HG02610 (cell line): ENCODE results near the gene CNGA2.
"Not testable (repeated sequence)": the region's sequence is repeated elsewhere in the genome, so short reads cannot be mapped to it uniquely, and the experiment has no call there.

Experiments
- ATAC-seq: cut with Tn5 transposase; IDR thresholded peaks from one replicate; pipeline ENCODE4 v1.9.1; 2021; ENCODE audit warnings: mild to moderate bottlenecking, moderate library complexity; ENCODE audit not compliant: unreplicated experiment

Gene CNGA2

GRCh38 chrX:151734446-151734845 is at the start of gene CNGA2:
Gene CNGA2 (plus strand): TSS chrX:151734746. CDS start chrX:151738484, 3,738 bp downstream.
- ATAC-seq = no peak

- ATAC-seq = no peak
Measured at GRCh38 chrX:151687635-151688034, 46.9 kb upstream of the CNGA2 start.

GRCh38 chrX:151688695-151689094 is 45.9 kb upstream of the CNGA2 start:
- ATAC-seq = no peak

- no peak for ATAC-seq
Measured at GRCh38 chrX:151692825-151693224, 41.7 kb upstream of the CNGA2 start.

- ATAC-seq = no peak
Measured at GRCh38 chrX:151694121-151694520, 40.4 kb upstream of the CNGA2 start.

GRCh38 chrX:151694661-151695582 is 39.6 kb upstream of the CNGA2 start, which contains the start of gene PRRG3:
Gene PRRG3 (plus strand): TSS chrX:151695458. CDS start chrX:151698815, 3,357 bp downstream.
- ATAC-seq = no peak

GRCh38 chrX:151695583-151696340 is 38.8 kb upstream of the CNGA2 start:
- ATAC-seq = no peak

- ATAC-seq = not testable (repeated sequence)
Measured at GRCh38 chrX:151697082-151697481, 37.5 kb upstream of the CNGA2 start.

GRCh38 chrX:151697522-151697921 is 37.0 kb upstream of the CNGA2 start:
- no peak for ATAC-seq

GRCh38 chrX:151698485-151698884 is 36.1 kb upstream of the CNGA2 start:
- no peak for ATAC-seq

- no peak for ATAC-seq
Measured at GRCh38 chrX:151699746-151700145, 34.8 kb upstream of the CNGA2 start.

- no peak for ATAC-seq
Measured at GRCh38 chrX:151700581-151700980, 34.0 kb upstream of the CNGA2 start.

GRCh38 chrX:151701071-151701470 is 33.5 kb upstream of the CNGA2 start:
- no peak for ATAC-seq

GRCh38 chrX:151701531-151701930 is 33.0 kb upstream of the CNGA2 start:
- ATAC-seq = no peak

GRCh38 chrX:151702026-151702714 is 32.4 kb upstream of the CNGA2 start:
- ATAC-seq = no peak

GRCh38 chrX:151702741-151703340 is 31.7 kb upstream of the CNGA2 start:
- no peak for ATAC-seq

GRCh38 chrX:151703487-151703886 is 31.1 kb upstream of the CNGA2 start:
- no peak for ATAC-seq

- no peak for ATAC-seq
Measured at GRCh38 chrX:151704041-151704663, 30.4 kb upstream of the CNGA2 start.

GRCh38 chrX:151708821-151709220 is 25.7 kb upstream of the CNGA2 start:
- no peak for ATAC-seq

GRCh38 chrX:151710457-151710856 is 24.1 kb upstream of the CNGA2 start:
- ATAC-seq = no peak
